ENCODE results near the gene HOXB1.

Gene HOXB1

GRCh38 chr17:48532261-48532660, 1.4 kb upstream of the HOXB1 start:
- H3K36me3 ChIP-seq (ENCODE audit: low read depth), result no peaks in the 10 kb centered on the region
- no peaks in the 10 kb centered on the region for H3K27me3 ChIP-seq (ENCODE audit: insufficient read depth, poor library complexity, severe bottlenecking)
- H3K27ac ChIP-seq (ENCODE audit: poor library complexity, severe bottlenecking), result no peak overlapping the region
- no peak overlapping the region for H3K4me3 ChIP-seq (ENCODE audit: severe bottlenecking)
- DNase-seq (ENCODE audit: low spot score), result no peak
- no peaks in the 10 kb centered on the region for H3K4me1 ChIP-seq (ENCODE audit: insufficient read depth, poor library complexity, severe bottlenecking)
- ATAC-seq (ENCODE audit: low read depth), result no peak
- no peak for TF ChIP-seq CTCF (IDR thresholded peaks at IDR 0.05; ENCODE audit: poor library complexity, severe bottlenecking)
- H3K9me3 ChIP-seq (ENCODE audit: severe bottlenecking), result no peaks in the 10 kb centered on the region

- DNase-seq (ENCODE audit: low spot score) (peak; percentile 58), ATAC-seq (ENCODE audit: low read depth) (no peak)
- no peaks in the 10 kb centered on the region for H3K36me3 ChIP-seq (ENCODE audit: low read depth)
- H3K27ac ChIP-seq (ENCODE audit: poor library complexity, severe bottlenecking), result no peak overlapping the region
- no peak overlapping the region for H3K4me3 ChIP-seq (ENCODE audit: severe bottlenecking)
- no peaks in the 10 kb centered on the region for H3K9me3 ChIP-seq (ENCODE audit: severe bottlenecking)
- no peak for TF ChIP-seq CTCF (IDR thresholded peaks at IDR 0.05; ENCODE audit: poor library complexity, severe bottlenecking)
- no peaks in the 10 kb centered on the region for H3K27me3 ChIP-seq (ENCODE audit: insufficient read depth, poor library complexity, severe bottlenecking)
- no peaks in the 10 kb centered on the region for H3K4me1 ChIP-seq (ENCODE audit: insufficient read depth, poor library complexity, severe bottlenecking)
Observed at GRCh38 chr17:48530208-48530886, 464 bp downstream of the HOXB1 start.

- Histone ChIP-seq H3K4me3 (ENCODE audit: severe bottlenecking) (no peak overlapping the region), H3K4me1 (ENCODE audit: insufficient read depth, poor library complexity, severe bottlenecking) (no peaks in the 10 kb centered on the region), H3K27ac (ENCODE audit: poor library complexity, severe bottlenecking) (no peak overlapping the region), H3K36me3 (ENCODE audit: low read depth) (no peaks in the 10 kb centered on the region), H3K27me3 (ENCODE audit: insufficient read depth, poor library complexity, severe bottlenecking) (no peaks in the 10 kb centered on the region), H3K9me3 (ENCODE audit: severe bottlenecking) (no peaks in the 10 kb centered on the region)
- no peak for TF ChIP-seq CTCF (IDR thresholded peaks at IDR 0.05; ENCODE audit: poor library complexity, severe bottlenecking)
- no peak for ATAC-seq (ENCODE audit: low read depth)
- DNase-seq (ENCODE audit: low spot score), result peak; percentile 62
Observed at GRCh38 chr17:48529683-48530009, 1.2 kb downstream of the HOXB1 start.

- H3K4me1 ChIP-seq (ENCODE audit: insufficient read depth, poor library complexity, severe bottlenecking), result no peaks in the 10 kb centered on the region
- H3K27ac ChIP-seq (ENCODE audit: poor library complexity, severe bottlenecking), result no peak overlapping the region
- no peaks in the 10 kb centered on the region for H3K27me3 ChIP-seq (ENCODE audit: insufficient read depth, poor library complexity, severe bottlenecking)
- no peak overlapping the region for H3K4me3 ChIP-seq (ENCODE audit: severe bottlenecking)
- DNase-seq (ENCODE audit: low spot score), result no peak
- no peak for ATAC-seq (ENCODE audit: low read depth)
- H3K9me3 ChIP-seq (ENCODE audit: severe bottlenecking), result no peaks in the 10 kb centered on the region
- no peak for TF ChIP-seq CTCF (IDR thresholded peaks at IDR 0.05; ENCODE audit: poor library complexity, severe bottlenecking)
- no peaks in the 10 kb centered on the region for H3K36me3 ChIP-seq (ENCODE audit: low read depth)
Observed at GRCh38 chr17:48528936-48529682, 1.7 kb downstream of the HOXB1 start.
